Glomerular endothelial cell (primary cell): ENCODE data around the gene UEVLD. TPM values are rescaled to one million over a fixed set of nuclear protein-coding genes. Genes with fewer than 3 reads are reported as not detected.
A peak's percentile ranks its signal among the peaks of the same experiment; 100 is the strongest.
"Not testable (repeated sequence)": the region's sequence is repeated elsewhere in the genome, so short reads cannot be mapped to it uniquely, and the experiment has no call there.

ENCODE experiments used
- DNase-seq: peaks from one replicate; pipeline ENCODE4 v3.0.0-alpha.2; 2011; ENCODE audit warnings: low read depth, low spot score; ENCODE audit errors: extremely low read depth
- total RNA-seq: library from RNA; depleted of rRNA; stranded (reverse); fragments of >200 nt; gene quantifications from 2 replicates; pipeline ENCODE4 v1.2.3, GENCODE V29; 2015

Gene UEVLD
- 23.6 and 23.7 TPM in 2 replicates for total RNA-seq

GRCh38 chr11:18588297-18589252 is at the start of gene UEVLD:
Gene UEVLD, minus strand, starts transcription at chr11:18588734. Its CDS starts 80 bp downstream, at chr11:18588654.
- no peak for DNase-seq

DNA sequence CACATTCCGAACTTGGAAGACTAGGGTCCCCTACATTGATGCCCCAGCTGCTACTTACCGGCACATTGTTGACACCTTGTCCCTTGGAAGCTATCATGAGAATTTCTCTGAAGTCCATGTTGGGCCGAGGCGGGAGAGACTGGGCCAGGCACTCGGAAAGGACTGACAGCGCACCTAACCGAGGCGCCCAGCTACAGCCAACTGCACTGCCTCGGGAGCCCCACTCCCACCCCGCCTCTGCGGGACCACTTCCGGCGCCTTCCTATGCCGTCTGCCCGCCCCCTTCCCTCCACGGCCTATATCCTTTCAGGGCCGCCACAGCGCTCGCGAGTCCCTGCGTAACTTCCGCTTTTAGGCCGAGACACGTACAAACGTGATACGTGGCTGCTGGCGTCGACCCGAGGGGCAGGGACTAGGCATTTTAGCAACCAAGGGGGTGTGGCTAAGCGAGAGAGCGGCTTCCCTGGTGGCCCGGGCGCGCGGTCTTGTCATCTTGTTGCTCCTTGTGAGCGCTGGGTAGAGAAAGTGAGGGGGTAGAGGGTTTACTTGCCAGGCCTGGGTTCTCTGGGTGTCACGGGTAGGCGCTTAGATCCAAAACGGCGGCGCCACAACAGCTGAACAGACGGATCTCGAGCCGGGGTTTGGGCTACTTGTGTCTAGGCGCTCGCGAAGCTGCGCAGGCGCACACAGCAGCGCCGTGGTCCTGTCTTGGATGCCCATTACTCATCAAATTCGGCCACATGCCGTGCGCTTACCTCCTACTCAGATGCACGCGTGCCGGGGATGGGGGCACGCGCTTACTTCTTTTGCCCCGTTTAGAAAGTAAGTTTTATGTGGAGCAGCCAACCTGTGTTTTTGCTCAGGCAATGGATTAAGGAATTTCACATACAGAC is 45.9 kb upstream of the UEVLD start, which contains the start of gene SPTY2D1:
SPTY2D1 (minus strand) TSS at position 203 of the 893 bp plus-strand sequence; CDS start at position 118, 85 bp downstream.
- peak; percentile 94 for DNase-seq

GRCh38 chr11:18633256-18634139 is 45.0 kb upstream of the UEVLD start:
- DNase-seq, result no peak

DNA sequence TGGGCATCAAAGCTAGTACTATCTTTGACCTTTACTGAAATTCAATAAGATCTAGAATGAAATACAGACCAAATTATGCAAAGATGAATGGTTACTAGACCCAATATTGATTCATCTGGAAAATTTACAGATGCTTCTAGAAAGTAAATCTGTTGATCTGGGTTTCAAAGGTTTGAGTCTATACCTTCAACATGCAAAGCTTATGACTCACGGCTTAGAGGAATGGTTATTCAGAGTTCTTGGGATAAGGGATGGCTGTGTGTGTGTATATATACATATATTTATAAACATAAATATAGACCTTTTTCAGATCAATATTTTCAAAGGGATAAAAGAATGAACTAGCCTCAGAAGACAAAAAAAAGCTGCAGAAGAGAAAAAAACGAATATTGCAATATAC is 44.3 kb upstream of the UEVLD start:
- DNase-seq, result no peak

GRCh38 chr11:18624161-18624560 is 35.6 kb upstream of the UEVLD start:
- no peak for DNase-seq

GRCh38 chr11:18623707-18624106 is 35.2 kb upstream of the UEVLD start:
- no peak for DNase-seq

GRCh38 chr11:18618342-18619025 is 29.9 kb upstream of the UEVLD start:
- DNase-seq, result no peak

GRCh38 chr11:18617688-18618341 is 29.3 kb upstream of the UEVLD start:
- no peak for DNase-seq

GRCh38 chr11:18615628-18616392 is 27.3 kb upstream of the UEVLD start:
- no peak for DNase-seq

- DNase-seq, result no peak
Measured at GRCh38 chr11:18614667-18615066, 26.1 kb upstream of the UEVLD start.

- DNase-seq, result no peak
Measured at GRCh38 chr11:18612394-18612793, 23.9 kb upstream of the UEVLD start.

GRCh38 chr11:18611196-18611595 is 22.7 kb upstream of the UEVLD start:
- no peak for DNase-seq

DNA sequence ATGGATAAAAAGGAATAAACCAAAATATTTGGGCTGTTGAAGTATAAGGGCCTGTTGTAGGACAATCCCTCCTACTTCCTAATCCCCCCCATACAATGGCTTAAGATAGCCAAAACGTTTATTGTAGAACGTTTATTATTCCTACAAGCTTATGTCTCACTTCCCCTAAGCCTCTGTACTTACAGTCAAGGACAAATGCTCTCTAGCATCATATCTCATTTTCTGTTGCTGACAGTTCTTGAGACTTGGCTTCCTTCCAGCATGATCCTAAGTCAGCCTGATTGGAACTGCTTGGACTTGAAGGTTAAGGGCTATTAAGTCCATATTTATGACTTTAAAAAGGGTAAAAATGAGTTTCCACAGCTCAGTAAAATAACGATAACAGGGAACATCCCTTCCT is 19.8 kb upstream of the UEVLD start:
- DNase-seq, result peak; percentile 29

DNA sequence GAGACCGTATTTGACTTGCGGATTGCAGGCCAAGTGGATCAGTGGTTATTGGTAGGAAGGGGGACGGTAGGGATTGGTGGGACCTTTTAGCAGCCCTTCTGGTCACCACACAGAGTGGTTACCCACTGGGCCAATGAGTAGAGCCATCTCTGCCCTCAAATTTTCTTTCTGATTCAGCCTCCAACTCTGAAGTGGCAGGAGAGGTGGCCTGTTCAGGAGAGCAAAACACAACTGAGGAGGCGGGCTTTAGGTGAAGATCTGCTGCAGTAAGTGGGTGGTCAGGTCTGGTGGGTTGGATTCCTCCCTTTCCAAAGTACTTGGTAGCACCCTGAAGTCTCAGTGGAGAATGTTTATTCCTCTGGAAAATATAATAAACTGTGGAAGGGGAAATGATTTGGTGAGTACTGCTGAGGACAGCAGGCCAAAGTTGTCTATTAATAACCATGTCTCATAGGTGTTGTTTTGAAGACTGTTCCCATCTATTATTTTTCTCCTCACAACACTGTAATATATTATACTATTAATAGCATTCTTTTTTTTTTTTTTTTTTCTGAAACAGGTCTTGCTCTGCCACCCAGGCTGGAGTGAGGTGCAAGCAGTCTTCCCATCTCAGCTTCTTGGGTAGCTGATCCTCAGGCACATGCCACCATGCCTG is 12.5 kb upstream of the UEVLD start:
- no peak for DNase-seq

GRCh38 chr11:18599739-18600230 is 11.3 kb upstream of the UEVLD start, which contains the start of gene MISFA:
Gene MISFA, plus strand, starts transcription at chr11:18599789. Its CDS starts 140 bp downstream, at chr11:18599929.
- no peak for DNase-seq

DNA sequence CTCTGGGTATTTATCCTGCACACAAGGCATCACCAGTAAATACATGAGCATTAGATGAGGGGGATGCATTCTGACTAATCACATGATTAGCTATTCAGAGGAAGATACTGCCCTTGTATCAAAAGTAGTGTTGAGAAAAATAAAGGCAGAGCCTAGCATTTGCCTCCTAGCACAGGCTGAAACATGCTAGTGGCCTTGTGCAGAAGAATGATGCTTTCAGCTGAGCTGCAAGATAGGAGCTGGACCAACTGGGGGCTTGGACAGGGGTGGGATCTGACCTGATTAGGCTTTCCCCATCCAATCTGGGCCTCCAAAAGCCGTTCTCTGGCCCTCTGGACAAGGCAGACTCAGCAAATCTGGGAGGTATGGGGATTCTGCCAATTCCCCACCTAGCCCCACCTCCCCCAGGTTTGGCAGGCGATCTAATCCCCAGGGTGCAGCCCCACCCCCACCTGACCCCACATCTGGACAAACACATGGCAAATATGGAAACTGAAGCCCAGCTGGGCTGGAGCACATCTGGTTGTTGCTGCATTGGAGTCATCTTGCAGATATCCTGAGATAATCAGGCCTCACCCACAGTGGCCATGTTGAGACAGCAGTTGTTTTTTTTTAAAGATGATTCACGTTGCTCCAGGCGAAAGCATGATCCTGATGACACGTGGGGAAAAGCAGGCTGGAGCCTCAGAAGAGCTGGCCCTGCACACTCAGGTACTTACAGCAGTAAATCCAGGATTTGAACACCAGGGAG is 6.6 kb upstream of the UEVLD start:
- DNase-seq, result no peak

DNA sequence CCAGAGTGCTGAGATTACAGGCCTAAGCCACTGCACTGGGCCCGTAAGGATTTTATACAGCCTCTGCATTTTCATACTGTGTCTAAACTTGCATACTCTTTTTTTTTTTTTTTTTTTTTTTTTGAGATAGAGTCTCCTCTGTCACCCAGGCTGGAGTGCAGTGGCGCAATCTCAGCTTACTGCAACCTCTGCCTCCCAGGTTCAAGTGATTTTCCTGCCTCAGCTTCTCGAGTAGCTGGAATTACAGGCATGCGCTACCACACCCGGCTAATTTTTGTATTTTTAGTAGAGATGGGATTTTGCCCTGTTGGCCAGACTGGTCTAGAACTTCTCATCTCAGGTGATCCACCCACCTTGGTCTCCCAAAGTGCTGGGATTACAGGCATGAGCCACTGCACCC is 5.6 kb upstream of the UEVLD start:
- not testable (repeated sequence) for DNase-seq
